ENCODE results near the gene SEMA6C. TPM values are rescaled to one million over a fixed set of nuclear protein-coding genes. Genes with fewer than 3 reads are reported as not detected.
A peak's percentile ranks its signal among the peaks of the same experiment; 100 is the strongest.

The SEMA6C gene
- total and polyA plus RNA-seq, 4 donors: 2.5 to 28.8 (median 16.7) TPM

- Histone ChIP-seq H3K27me3 (ENCODE audit: control insufficient read depth in 1 of 2, insufficient read depth in 2 of 2, low read length in 1 of 2) (no peaks in the 10 kb centered on the region), H3K27ac (ENCODE audit: low read depth in 1 of 2, low read length in 2 of 2) (peak within 1 kb of the TSS; percentile 45 to 78), H3K9me3 (ENCODE audit: control insufficient read depth, low read length) (no peaks in the 10 kb centered on the region), H3K4me3 (ENCODE audit: low read length in 2 of 2) (peak within 1 kb of the TSS; percentile 72 to 90), H3K36me3 (ENCODE audit: control insufficient read depth in 1 of 2, insufficient read depth in 2 of 2, low read length in 1 of 2) (peaks cover 0 to 1% of the 10 kb centered on the region in 2 donors), H3K4me1 (ENCODE audit: control insufficient read depth in 1 of 2, insufficient read depth in 2 of 2, low read length in 2 of 2) (no peaks in the 10 kb centered on the region)
- WGBS, 2 donors: 0% methylated on average over 38 of the region's 38 CpGs
- DNase-seq: peak; percentile 98
- peak; percentile 96 for ATAC-seq (ENCODE audit: low FRiP score)
- intact Hi-C loops (cut with DNase I): no loop called here
Observed at GRCh38 chr1:151165738-151166504, 19.5 kb upstream of the SEMA6C start, which contains the start of the genes LYSMD1 and SCNM1. Gene LYSMD1, minus strand, starts transcription at chr1:151165902. Its CDS starts 644 bp downstream, at chr1:151165258. Gene SCNM1, plus strand, starts transcription at chr1:151166144. Its CDS starts 9 bp downstream, at chr1:151166153.

- ATAC-seq (ENCODE audit: low FRiP score): peak; percentile 82
- Histone ChIP-seq H3K27me3 (ENCODE audit: control insufficient read depth in 1 of 2, insufficient read depth in 2 of 2, low read length in 1 of 2) (no peaks in the 10 kb centered on the region), H3K4me3 (ENCODE audit: low read length in 2 of 2) (peak overlapping the region; percentile 49 to 60), H3K4me1 (ENCODE audit: control insufficient read depth in 1 of 2, insufficient read depth in 2 of 2, low read length in 2 of 2) (no peaks in the 10 kb centered on the region), H3K9me3 (ENCODE audit: control insufficient read depth, low read length) (no peaks in the 10 kb centered on the region), H3K27ac (ENCODE audit: low read depth in 1 of 2, low read length in 2 of 2) (peak overlapping the region; percentile 45 to 78), H3K36me3 (ENCODE audit: control insufficient read depth in 1 of 2, insufficient read depth in 2 of 2, low read length in 1 of 2) (peaks cover 0 to 1% of the 10 kb centered on the region in 2 donors)
- intact Hi-C loops (cut with DNase I): no loop called here
- 1 to 3% methylated on average over 15 of the region's 15 CpGs for WGBS, 2 donors
- peak; percentile 71 to 83 for DNase-seq
Observed at GRCh38 chr1:151165281-151165737, 18.9 kb upstream of the SEMA6C start.

- H3K9me3 ChIP-seq (ENCODE audit: control insufficient read depth, low read length): no peaks in the 10 kb centered on the region
- WGBS, 2 donors: 5 to 7% methylated on average over 11 of the region's 11 CpGs
- ATAC-seq (ENCODE audit: low FRiP score) (peak; percentile 54), DNase-seq (peak in 1 of 2 donors; percentile 55)
- H3K27ac ChIP-seq (ENCODE audit: low read depth in 1 of 2, low read length in 2 of 2): peak overlapping the region; percentile 30 to 75
- peak overlapping the region; percentile 49 to 60 for H3K4me3 ChIP-seq (ENCODE audit: low read length in 2 of 2)
- H3K4me1 ChIP-seq (ENCODE audit: control insufficient read depth in 1 of 2, insufficient read depth in 2 of 2, low read length in 2 of 2): no peaks in the 10 kb centered on the region
- no peaks in the 10 kb centered on the region for H3K27me3 ChIP-seq (ENCODE audit: control insufficient read depth in 1 of 2, insufficient read depth in 2 of 2, low read length in 1 of 2)
- H3K36me3 ChIP-seq (ENCODE audit: control insufficient read depth in 1 of 2, insufficient read depth in 2 of 2, low read length in 1 of 2): peaks cover 0 to 1% of the 10 kb centered on the region in 2 donors
- intact Hi-C loops (cut with DNase I): no loop called here
Observed at GRCh38 chr1:151164732-151165280, 18.4 kb upstream of the SEMA6C start.

- DNase-seq (peak in 1 of 2 donors; percentile 11), ATAC-seq (ENCODE audit: low FRiP score) (no peak)
- H3K27me3 ChIP-seq (ENCODE audit: control insufficient read depth in 1 of 2, insufficient read depth in 2 of 2, low read length in 1 of 2): no peaks in the 10 kb centered on the region
- intact Hi-C loops (cut with DNase I): loop anchor here in 1 of 2 donors (5.0 kb wide), 1 partner anchor 62 kb away; no protein-coding TSS in a partner anchor
- H3K9me3 ChIP-seq (ENCODE audit: control insufficient read depth, low read length): no peaks in the 10 kb centered on the region
- H3K4me1 ChIP-seq (ENCODE audit: control insufficient read depth in 1 of 2, insufficient read depth in 2 of 2, low read length in 2 of 2): no peaks in the 10 kb centered on the region
- H3K27ac ChIP-seq (ENCODE audit: low read depth in 1 of 2, low read length in 2 of 2): no peak overlapping the region
- no peak overlapping the region for H3K4me3 ChIP-seq (ENCODE audit: low read length in 2 of 2)
- H3K36me3 ChIP-seq (ENCODE audit: control insufficient read depth in 1 of 2, insufficient read depth in 2 of 2, low read length in 1 of 2): peaks cover 0 to 1% of the 10 kb centered on the region in 2 donors
Observed at GRCh38 chr1:151159373-151159772, 12.9 kb upstream of the SEMA6C start.

- 87% methylated on average over 22 of the region's 22 CpGs for WGBS, 2 donors
- Histone ChIP-seq H3K27me3 (ENCODE audit: control insufficient read depth in 1 of 2, insufficient read depth in 2 of 2, low read length in 1 of 2) (no peaks in the 10 kb centered on the region), H3K9me3 (ENCODE audit: control insufficient read depth, low read length) (no peaks in the 10 kb centered on the region), H3K27ac (ENCODE audit: low read depth in 1 of 2, low read length in 2 of 2) (no peak overlapping the region), H3K36me3 (ENCODE audit: control insufficient read depth in 1 of 2, insufficient read depth in 2 of 2, low read length in 1 of 2) (peaks cover 0 to 1% of the 10 kb centered on the region in 2 donors), H3K4me3 (ENCODE audit: low read length in 2 of 2) (no peak overlapping the region), H3K4me1 (ENCODE audit: control insufficient read depth in 1 of 2, insufficient read depth in 2 of 2, low read length in 2 of 2) (no peaks in the 10 kb centered on the region)
- no peak for ATAC-seq (ENCODE audit: low FRiP score)
- DNase-seq: peak in 1 of 2 donors; percentile 70
- intact Hi-C loops (cut with DNase I): loop anchor here in 1 of 2 donors (5.0 kb wide), 1 partner anchor 62 kb away; no protein-coding TSS in a partner anchor
Observed at GRCh38 chr1:151158751-151159251, 12.4 kb upstream of the SEMA6C start.

GRCh38 chr1:151158326-151158725 lies 11.9 kb upstream of the SEMA6C start:
- H3K9me3 ChIP-seq (ENCODE audit: control insufficient read depth, low read length): no peaks in the 10 kb centered on the region
- ATAC-seq (ENCODE audit: low FRiP score) (no peak), DNase-seq (peak in 1 of 2 donors; percentile 21)
- WGBS, 2 donors: 81 to 82% methylated on average over 5 of the region's 5 CpGs
- H3K4me1 ChIP-seq (ENCODE audit: control insufficient read depth in 1 of 2, insufficient read depth in 2 of 2, low read length in 2 of 2): no peaks in the 10 kb centered on the region
- intact Hi-C loops (cut with DNase I): loop anchor here in 1 of 2 donors (5.0 kb wide), 1 partner anchor 61 kb away; no protein-coding TSS in a partner anchor
- H3K36me3 ChIP-seq (ENCODE audit: control insufficient read depth in 1 of 2, insufficient read depth in 2 of 2, low read length in 1 of 2): peaks cover 0 to 1% of the 10 kb centered on the region in 2 donors
- H3K27me3 ChIP-seq (ENCODE audit: control insufficient read depth in 1 of 2, insufficient read depth in 2 of 2, low read length in 1 of 2): no peaks in the 10 kb centered on the region
- H3K4me3 ChIP-seq (ENCODE audit: low read length in 2 of 2): no peak overlapping the region
- no peak overlapping the region for H3K27ac ChIP-seq (ENCODE audit: low read depth in 1 of 2, low read length in 2 of 2)

GRCh38 chr1:151157067-151157531 lies 10.7 kb upstream of the SEMA6C start:
- DNase-seq: peak; percentile 50 to 58
- no peaks in the 10 kb centered on the region for H3K4me1 ChIP-seq (ENCODE audit: control insufficient read depth in 1 of 2, insufficient read depth in 2 of 2, low read length in 2 of 2)
- no peak overlapping the region for H3K27ac ChIP-seq (ENCODE audit: low read depth in 1 of 2, low read length in 2 of 2)
- intact Hi-C loops (cut with DNase I): loop anchor here (2.0 to 5.0 kb wide), 3 partner anchors 58 to 132 kb away; no protein-coding TSS in a partner anchor
- H3K27me3 ChIP-seq (ENCODE audit: control insufficient read depth in 1 of 2, insufficient read depth in 2 of 2, low read length in 1 of 2): no peaks in the 10 kb centered on the region
- WGBS, 2 donors: 88 to 89% methylated on average over 6 of the region's 6 CpGs
- peaks cover 0 to 1% of the 10 kb centered on the region in 2 donors for H3K36me3 ChIP-seq (ENCODE audit: control insufficient read depth in 1 of 2, insufficient read depth in 2 of 2, low read length in 1 of 2)
- H3K4me3 ChIP-seq (ENCODE audit: low read length in 2 of 2): no peak overlapping the region
- ATAC-seq (ENCODE audit: low FRiP score): no peak
- H3K9me3 ChIP-seq (ENCODE audit: control insufficient read depth, low read length): no peaks in the 10 kb centered on the region

- DNase-seq: peak; percentile 76 to 84
- WGBS, 2 donors: 72 to 74% methylated on average over 4 of the region's 4 CpGs
Observed at GRCh38 chr1:151156515-151156819, 10.0 kb upstream of the SEMA6C start, which contains the start of gene TNFAIP8L2. Gene TNFAIP8L2, plus strand, starts transcription at chr1:151156649. Its CDS starts 2,049 bp downstream, at chr1:151158698.

More at GRCh38 chr1:151156515-151156819, 10.0 kb upstream of the SEMA6C start, which contains the start of gene TNFAIP8L2:
- no peaks in the 10 kb centered on the region for H3K4me1 ChIP-seq (ENCODE audit: control insufficient read depth in 1 of 2, insufficient read depth in 2 of 2, low read length in 2 of 2)
- H3K36me3 ChIP-seq (ENCODE audit: control insufficient read depth in 1 of 2, insufficient read depth in 2 of 2, low read length in 1 of 2): no peaks in the 10 kb centered on the region
- H3K9me3 ChIP-seq (ENCODE audit: control insufficient read depth, low read length): no peaks in the 10 kb centered on the region
- intact Hi-C loops (cut with DNase I): loop anchor here (2.0 to 5.0 kb wide), 3 partner anchors 58 to 132 kb away; no protein-coding TSS in a partner anchor
- H3K27me3 ChIP-seq (ENCODE audit: control insufficient read depth in 1 of 2, insufficient read depth in 2 of 2, low read length in 1 of 2): no peaks in the 10 kb centered on the region
- ATAC-seq (ENCODE audit: low FRiP score): peak; percentile 55
- no peak within 1 kb of the TSS for H3K27ac ChIP-seq (ENCODE audit: low read depth in 1 of 2, low read length in 2 of 2)
- no peak within 1 kb of the TSS for H3K4me3 ChIP-seq (ENCODE audit: low read length in 2 of 2)
